ENCODE measurements around the gene BTLA.

DNA sequence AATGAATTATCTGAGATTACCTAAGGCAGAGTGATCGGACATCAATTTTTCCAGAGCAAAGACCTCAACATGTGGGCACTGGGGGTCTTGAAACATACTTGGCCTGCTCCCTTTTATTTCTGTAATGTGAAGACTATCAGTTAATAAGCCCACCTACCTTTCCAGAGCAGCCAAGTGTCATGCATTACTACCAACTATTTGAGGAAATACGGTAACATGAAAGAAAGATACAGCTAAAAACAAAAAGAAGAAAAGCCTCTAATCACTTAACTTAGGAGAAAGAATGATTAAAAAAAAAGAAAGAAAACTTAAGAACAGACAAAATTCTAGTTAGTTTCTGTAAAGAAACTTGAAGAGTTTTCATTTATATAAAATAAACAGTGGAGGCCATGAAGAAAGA is 73.9 kb downstream of the BTLA start:
- TF ChIP-seq, protein P1, sequence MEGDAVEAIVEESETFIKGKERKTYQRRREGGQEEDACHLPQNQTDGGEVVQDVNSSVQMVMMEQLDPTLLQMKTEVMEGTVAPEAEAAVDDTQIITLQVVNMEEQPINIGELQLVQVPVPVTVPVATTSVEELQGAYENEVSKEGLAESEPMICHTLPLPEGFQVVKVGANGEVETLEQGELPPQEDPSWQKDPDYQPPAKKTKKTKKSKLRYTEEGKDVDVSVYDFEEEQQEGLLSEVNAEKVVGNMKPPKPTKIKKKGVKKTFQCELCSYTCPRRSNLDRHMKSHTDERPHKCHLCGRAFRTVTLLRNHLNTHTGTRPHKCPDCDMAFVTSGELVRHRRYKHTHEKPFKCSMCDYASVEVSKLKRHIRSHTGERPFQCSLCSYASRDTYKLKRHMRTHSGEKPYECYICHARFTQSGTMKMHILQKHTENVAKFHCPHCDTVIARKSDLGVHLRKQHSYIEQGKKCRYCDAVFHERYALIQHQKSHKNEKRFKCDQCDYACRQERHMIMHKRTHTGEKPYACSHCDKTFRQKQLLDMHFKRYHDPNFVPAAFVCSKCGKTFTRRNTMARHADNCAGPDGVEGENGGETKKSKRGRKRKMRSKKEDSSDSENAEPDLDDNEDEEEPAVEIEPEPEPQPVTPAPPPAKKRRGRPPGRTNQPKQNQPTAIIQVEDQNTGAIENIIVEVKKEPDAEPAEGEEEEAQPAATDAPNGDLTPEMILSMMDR (conservative IDR thresholded peaks at IDR 0.05; ENCODE audit: low read length): no peak
- TF ChIP-seq EZH2phosphoT487 (IDR thresholded peaks at IDR 0.05; ENCODE audit: borderline replicate concordance): no peak

Measured in Loucy (cell line).